HuH-7 (cell line): ENCODE measurements around the gene KCNG2.

Experiments used
- DNase-seq: peaks from one replicate; pipeline ENCODE4 v3.0.0; 2011; ENCODE audit warnings: low spot score

Gene KCNG2

GRCh38 chr18:79942211-79942610, 144.5 kb downstream of the KCNG2 start:
- no peak for DNase-seq

GRCh38 chr18:79942786-79943607, 145.3 kb downstream of the KCNG2 start:
- DNase-seq = no peak

- no peak for DNase-seq
Measured at GRCh38 chr18:79943608-79944125, 145.9 kb downstream of the KCNG2 start.

- no peak for DNase-seq
Measured at GRCh38 chr18:79944126-79944731, 146.5 kb downstream of the KCNG2 start.

GRCh38 chr18:79944746-79945117, 147.0 kb downstream of the KCNG2 start:
- no peak for DNase-seq

- no peak for DNase-seq
Measured at GRCh38 chr18:79945118-79946042, 147.6 kb downstream of the KCNG2 start.

GRCh38 chr18:79947054-79947755, 149.5 kb downstream of the KCNG2 start:
- no peak for DNase-seq

GRCh38 chr18:79947881-79948610, 150.3 kb downstream of the KCNG2 start:
- no peak for DNase-seq

GRCh38 chr18:79948719-79949411, 151.1 kb downstream of the KCNG2 start:
- no peak for DNase-seq
